K562 (cell line): ENCODE data around the gene ATXN2L. TPM values are rescaled to one million over a fixed set of nuclear protein-coding genes. Genes with fewer than 3 reads are reported as not detected.

ENCODE experiments used
- ATAC-seq: fragments of 200-7000 bp; cut with Tn5 transposase; 3 replicates; pipeline ENCODE4 v1.9.1; 2020; ENCODE audit warnings: moderate library complexity
- BruUV-seq: library from RNA; stranded (reverse); fragments of 400-500 nt; replicated peaks from 2 replicates; lab custom pipeline; 2021; lab: Mats Ljungman, UMichigan
- CTCF ChIA-PET: fragments of 300-600 bp; formaldehyde crosslinking; extraction: SDS; loops from one replicate; lab custom pipeline; 2021; ENCODE audit warnings: low intra/inter-chr PET ratio; lab: Yijun Ruan, JAX
- POLR2A ChIA-PET: fragments of 300-600, 350-650 bp; sonication (Branson Sonifier 250); formaldehyde crosslinking; extraction: SDS; loops from one replicate; lab custom pipeline; 2021; ENCODE audit warnings: antibody characterized with exemption, inconsistent platforms; lab: Yijun Ruan, JAX
- DNase-seq, 4 experiments: peaks; one replicate each; pipeline versions ENCODE4 v3.0.0 to v3.0.0-alpha.2; 2011 to 2018; ENCODE audit warnings: low spot score in 3 of 4, mixed read lengths in 3 of 4; ENCODE audit errors: extremely low read depth in 1 of 4
- FAIRE-seq: peaks from 2 replicates; lab custom pipeline; 2011; peaks lifted over from hg19 to GRCh38; lab: Jason Lieb, UNC
- H2AFZ ChIP-seq: 2 replicates; pipeline ENCODE4 v1.6.0; 2011; ENCODE audit warnings: low read depth, low read length, control low read depth, inconsistent platforms
- H3K27ac ChIP-seq: fragments of 200-600 bp; 3 replicates; pipeline ENCODE4 v1.8.0; 2011; ENCODE audit warnings: low read depth, mild to moderate bottlenecking, control low read depth, inconsistent platforms, low read length, moderate library complexity, mixed read lengths; ENCODE audit errors: extremely low read depth
- H3K27me3 ChIP-seq, 2 experiments: fragments of 300-600 bp in 1 of 2; 2 replicates in 1 of 2; 3 replicates in 1 of 2; pipeline versions ENCODE4 v1.6.0 to v1.8.0; 2011; ENCODE audit warnings: inconsistent platforms in 2 of 2, low read length in 2 of 2, mild to moderate bottlenecking in 1 of 2, mixed read lengths in 1 of 2, moderate library complexity in 1 of 2; ENCODE audit not compliant: control insufficient read depth in 2 of 2, insufficient read depth in 2 of 2
- H3K36me3 ChIP-seq: fragments of 300-600 bp; 3 replicates; pipeline ENCODE4 v1.8.0; 2011; ENCODE audit warnings: mild to moderate bottlenecking, low read length, inconsistent platforms; ENCODE audit not compliant: control insufficient read depth, insufficient read depth
- H3K4me1 ChIP-seq, 2 experiments: fragments of 200-600 bp in 1 of 2; replicated peaks in 1 of 2; 2 replicates in 1 of 2; 3 replicates in 1 of 2; pipeline versions ENCODE4 v1.5.1 to v1.8.0; 2011; ENCODE audit warnings: inconsistent platforms in 2 of 2, low read length in 2 of 2, mild to moderate bottlenecking in 1 of 2, mixed read lengths in 1 of 2, moderate library complexity in 1 of 2; ENCODE audit not compliant: control insufficient read depth in 2 of 2, insufficient read depth in 2 of 2
- H3K4me2 ChIP-seq: 2 replicates; pipeline ENCODE4 v1.6.1; 2011; ENCODE audit warnings: low read length, control low read depth, inconsistent platforms, mixed read lengths; ENCODE audit not compliant: insufficient read depth
- H3K4me3 ChIP-seq: fragments of 200-600 bp; sonication (generic), shearing (Covaris generic); 2 replicates; pipeline ENCODE4 v1.5.1; 2016; ENCODE audit warnings: control low read depth, inconsistent platforms
- H3K79me2 ChIP-seq: fragments of 200-600 bp; 3 replicates; pipeline ENCODE4 v1.8.0; 2011; ENCODE audit warnings: low read length, inconsistent platforms; ENCODE audit not compliant: control insufficient read depth, insufficient read depth
- H3K9ac ChIP-seq, 2 experiments: 2 replicates each; pipeline versions ENCODE4 v1.6.0 to v1.6.1; 2011; ENCODE audit warnings: low read depth in 2 of 2, low read length in 2 of 2, control low read depth in 1 of 2, inconsistent platforms in 1 of 2, mild to moderate bottlenecking in 1 of 2, mixed read lengths in 1 of 2; ENCODE audit not compliant: insufficient read depth in 1 of 2
- H3K9me1 ChIP-seq: one replicate; pipeline ENCODE4 v1.6.0; 2011; ENCODE audit warnings: inconsistent platforms, mild to moderate bottlenecking, low read length, moderate library complexity; ENCODE audit not compliant: control insufficient read depth, insufficient read depth
- H3K9me3 ChIP-seq: replicated peaks from 2 replicates; pipeline ENCODE4 v1.5.1; 2011; ENCODE audit warnings: low read depth, low read length, inconsistent platforms; ENCODE audit not compliant: control insufficient read depth, insufficient read depth
- H4K20me1 ChIP-seq: replicated peaks from 2 replicates; pipeline ENCODE4 v1.6.1; 2011; ENCODE audit warnings: low read length, inconsistent platforms, mixed read lengths; ENCODE audit not compliant: control insufficient read depth, insufficient read depth
- BCOR ChIP-seq: fragments of 450-650 bp; IDR thresholded peaks from 2 replicates; pipeline ENCODE4 v1.6.1; 2016
- EGR1 ChIP-seq: fragments of 450-650 bp; conservative IDR thresholded peaks from 2 replicates; pipeline ENCODE4 v1.6.1; 2017; ENCODE audit warnings: mild to moderate bottlenecking
- ETV1 ChIP-seq: fragments of 450-650 bp; conservative IDR thresholded peaks from 2 replicates; pipeline ENCODE4 v1.6.1; 2016; ENCODE audit warnings: missing genetic modification characterization, control low read depth, low read depth, missing compliant biosample characterization
- PTBP1 ChIP-seq: fragments of 200-400 bp; formaldehyde crosslinking; IDR thresholded peaks from 2 replicates; pipeline ENCODE4 v1.6.1; 2017; ENCODE audit warnings: low read depth, low read length
- RAD21 ChIP-seq, 2 experiments: fragments of 250-450 bp in 1 of 2; fragments of 450-650 bp in 1 of 2; sonication (Bioruptor Pico) in 1 of 2; formaldehyde crosslinking in 1 of 2; IDR thresholded peaks in 1 of 2; conservative IDR thresholded peaks in 1 of 2; 2 replicates each; pipeline versions ENCODE4 v1.4.0 to v1.8.0; 2020 to 2022; ENCODE audit warnings: mild to moderate bottlenecking in 2 of 2, moderate library complexity in 1 of 2
- RBFOX2 ChIP-seq: fragments of 200-400 bp; formaldehyde crosslinking; IDR thresholded peaks from 2 replicates; pipeline ENCODE4 v1.6.1; 2017; ENCODE audit warnings: low read depth, mild to moderate bottlenecking, low read length, moderate library complexity
- SMARCA5 ChIP-seq: fragments of 450-650 bp; IDR thresholded peaks from 2 replicates; pipeline ENCODE4 v1.6.1; 2016
- ZNF431 ChIP-seq: sonication (generic); formaldehyde crosslinking; IDR thresholded peaks from 2 replicates; pipeline ENCODE4 v1.8.0; 2022; ENCODE audit warnings: mild to moderate bottlenecking, missing genetic modification reagents
- WGBS: fragments of 100-300 bp; shearing (Covaris generic); methylation state at CpG from one replicate; pipeline ENCODE4 v1.1.6; 2016; ENCODE audit warnings: low coverage, mixed read lengths; ENCODE audit not compliant: insufficient coverage; ENCODE audit errors: missing lambda C conversion rate; 5-methylcytosine and 5-hydroxymethylcytosine counted together
- in situ Hi-C: fragments of 300-500 bp; cut with MboI; formaldehyde crosslinking; loops from 4 replicates; pipeline ENCODE4 v1.15.0; 2018; ENCODE audit warnings: inconsistent platforms, mixed read lengths
- intact Hi-C: fragments of 100-400 bp; cut with micrococcal nuclease; formaldehyde crosslinking; loops from 2 replicates; pipeline ENCODE4 v1.14.2; 2022
- polyA plus RNA-seq, 8 experiments: library from polyadenylated mRNA; depleted of rRNA in 4 of 8; stranded (reverse) in 5 of 8; unstranded in 3 of 8; fragments of >200 nt; fragmentation: Nextera tagmentation in 2 of 8; fragmentation: Illumina TruSeq in 1 of 8; extraction: Ambion mirVana in 2 of 8; extraction: Trizol in 1 of 8; gene quantifications; 2 replicates each; pipeline versions ENCODE4 v1.2.1 to v1.2.3, GENCODE V29; 2011 to 2014; ENCODE audit warnings: inconsistent platforms in 1 of 8, missing spikeins in 1 of 8
- total RNA-seq, 7 experiments: library from RNA; depleted of rRNA in 6 of 7; stranded (reverse); fragments of >200 nt in 6 of 7; fragmentation: Illumina TruSeq in 2 of 7; extraction: Trizol in 2 of 7; gene quantifications; 2 replicates each; pipeline versions ENCODE4 v1.2.1 to v1.2.3, GENCODE V29; 2011 to 2021; ENCODE audit warnings: low replicate concordance in 1 of 7
- TF ChIP-seq, protein P1 (sequence below), 3 experiments: IDR thresholded peaks in 2 of 3; conservative IDR thresholded peaks in 1 of 3; 2 replicates each; pipeline ENCODE4 v1.5.1; 2011 to 2012; ENCODE audit warnings: low read length in 3 of 3, mild to moderate bottlenecking in 3 of 3, control low read depth in 2 of 3, improper control_type of control experiment in 1 of 3, inconsistent platforms in 1 of 3, low read depth in 1 of 3, mixed read lengths in 1 of 3, moderate library complexity in 1 of 3; ENCODE audit not compliant: insufficient read depth in 2 of 3
- TF ChIP-seq, protein P2 (sequence below): fragments of 450-650 bp; IDR thresholded peaks from 2 replicates; pipeline ENCODE4 v1.6.1; 2016; ENCODE audit warnings: borderline replicate concordance
- TF ChIP-seq, protein P3 (sequence below): fragments of 450-650 bp; IDR thresholded peaks from 2 replicates; pipeline ENCODE4 v1.6.1; 2018; ENCODE audit not compliant: partially characterized antibody

ATXN2L gene
- total and polyA plus RNA-seq, 9 of the 15 experiments (the other 6 are each of a cell fraction or from before 2014, with no cell fraction given), result 3.8 to 280 (median 37.2) TPM

DNA sequence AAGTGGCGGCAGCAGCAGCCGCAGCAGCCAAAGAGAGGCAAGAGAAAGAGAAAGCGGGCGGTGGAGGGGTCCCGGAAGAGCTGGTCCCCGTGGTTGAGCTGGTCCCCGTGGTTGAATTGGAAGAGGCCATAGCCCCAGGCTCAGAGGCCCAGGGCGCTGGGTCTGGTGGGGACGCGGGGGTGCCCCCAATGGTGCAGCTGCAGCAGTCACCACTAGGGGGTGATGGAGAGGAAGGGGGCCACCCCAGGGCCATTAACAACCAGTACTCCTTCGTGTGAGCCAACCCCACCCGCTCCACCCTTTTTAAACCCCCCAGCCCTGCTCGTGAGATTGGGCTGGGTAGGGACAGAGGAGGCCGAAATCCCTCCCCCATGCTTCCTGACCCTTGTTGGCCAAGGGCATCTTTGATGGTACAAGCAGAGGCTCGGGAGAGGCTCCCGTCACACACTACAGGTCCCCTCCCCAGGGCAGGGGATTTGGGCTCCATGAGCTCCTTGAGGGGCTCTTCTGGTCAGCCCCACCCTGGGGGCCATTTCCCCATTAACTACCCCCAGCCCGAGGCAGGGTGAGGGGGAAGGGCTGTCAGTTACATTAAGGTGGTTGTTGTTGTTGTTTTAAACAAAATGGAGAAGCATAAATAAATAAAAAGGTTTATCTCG is 50.9 kb downstream of the ATXN2L start:
- Histone ChIP-seq H3K27ac (no peak overlapping the region), H3K79me2 (0 out of 3 replicates have a peak, but pooled peaks cover under 1% of the 10 kb centered on the region), H3K4me3 (no peak overlapping the region), H3K9ac (no peak overlapping the region; a peak in 1 of 4 replicates), H3K4me2 (no peak overlapping the region), H3K36me3 (peaks cover 59% of the 10 kb centered on the region; the same call in 2 of the 3 replicates), H3K4me1 (peaks cover under 1 to 52% of the 10 kb centered on the region in 2 experiments; a peak in 4 of 5 replicates), H3K9me3 (no peaks in the 10 kb centered on the region), H3K27me3 (no peaks in the 10 kb centered on the region; a peak in 1 of 5 replicates), H4K20me1 (no peaks in the 10 kb centered on the region), H3K9me1 (no peaks in the 10 kb centered on the region), H2AFZ (no peak overlapping the region)
- FAIRE-seq, result peak; percentile 6
- ATAC-seq, result peak; percentile 92
- ChIA-PET POLR2A (interaction anchor here (0.7 to 6.9 kb wide), 2 partner anchors 10 to 20 kb away, joined by 3 to 58 read pairs; partner anchors contain the start of gene SH2B1), CTCF (interaction anchor here (1.4 kb wide), 1 partner anchor 72 kb away, joined by 10 read pairs; no protein-coding TSS in a partner anchor)
- intact Hi-C loops (loop anchor here (5.0 kb wide), 1 partner anchor 74 kb away; no protein-coding TSS in a partner anchor), in situ Hi-C loops (no loop called here)
- BruUV-seq, result TSS peak; percentile 45
- 64% methylated on average over 15 of the region's 18 CpGs for WGBS
- DNase-seq, result peak; percentile 63 to 85 (median 80)
- TF ChIP-seq EGR1 (0 out of 2 replicates have a peak, but pooled peaks have one; percentile 14), PTBP1 (no peak), ZNF431 (CRISPR knock-in tag) (no peak), ETV1 (tag) (no peak), RBFOX2 (peak; percentile 24; the same call in 1 of the 2 replicates), SMARCA5 (no peak), RAD21 (CRISPR knock-in tag; conservative IDR thresholded peaks at IDR 0.05 in 1 of 2, IDR thresholded peaks at IDR 0.05 in 1 of 2) (peak; percentile 42 to 59), BCOR (no peak)
- TF ChIP-seq, protein P1, sequence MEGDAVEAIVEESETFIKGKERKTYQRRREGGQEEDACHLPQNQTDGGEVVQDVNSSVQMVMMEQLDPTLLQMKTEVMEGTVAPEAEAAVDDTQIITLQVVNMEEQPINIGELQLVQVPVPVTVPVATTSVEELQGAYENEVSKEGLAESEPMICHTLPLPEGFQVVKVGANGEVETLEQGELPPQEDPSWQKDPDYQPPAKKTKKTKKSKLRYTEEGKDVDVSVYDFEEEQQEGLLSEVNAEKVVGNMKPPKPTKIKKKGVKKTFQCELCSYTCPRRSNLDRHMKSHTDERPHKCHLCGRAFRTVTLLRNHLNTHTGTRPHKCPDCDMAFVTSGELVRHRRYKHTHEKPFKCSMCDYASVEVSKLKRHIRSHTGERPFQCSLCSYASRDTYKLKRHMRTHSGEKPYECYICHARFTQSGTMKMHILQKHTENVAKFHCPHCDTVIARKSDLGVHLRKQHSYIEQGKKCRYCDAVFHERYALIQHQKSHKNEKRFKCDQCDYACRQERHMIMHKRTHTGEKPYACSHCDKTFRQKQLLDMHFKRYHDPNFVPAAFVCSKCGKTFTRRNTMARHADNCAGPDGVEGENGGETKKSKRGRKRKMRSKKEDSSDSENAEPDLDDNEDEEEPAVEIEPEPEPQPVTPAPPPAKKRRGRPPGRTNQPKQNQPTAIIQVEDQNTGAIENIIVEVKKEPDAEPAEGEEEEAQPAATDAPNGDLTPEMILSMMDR (IDR thresholded peaks at IDR 0.05 in 2 of 3, conservative IDR thresholded peaks at IDR 0.05 in 1 of 3; ENCODE audit: insufficient read depth in 2 of 3, low read depth in 1 of 3, low read length in 3 of 3), result peak; percentile 84 to 87 (median 86)
- TF ChIP-seq, protein P2, sequence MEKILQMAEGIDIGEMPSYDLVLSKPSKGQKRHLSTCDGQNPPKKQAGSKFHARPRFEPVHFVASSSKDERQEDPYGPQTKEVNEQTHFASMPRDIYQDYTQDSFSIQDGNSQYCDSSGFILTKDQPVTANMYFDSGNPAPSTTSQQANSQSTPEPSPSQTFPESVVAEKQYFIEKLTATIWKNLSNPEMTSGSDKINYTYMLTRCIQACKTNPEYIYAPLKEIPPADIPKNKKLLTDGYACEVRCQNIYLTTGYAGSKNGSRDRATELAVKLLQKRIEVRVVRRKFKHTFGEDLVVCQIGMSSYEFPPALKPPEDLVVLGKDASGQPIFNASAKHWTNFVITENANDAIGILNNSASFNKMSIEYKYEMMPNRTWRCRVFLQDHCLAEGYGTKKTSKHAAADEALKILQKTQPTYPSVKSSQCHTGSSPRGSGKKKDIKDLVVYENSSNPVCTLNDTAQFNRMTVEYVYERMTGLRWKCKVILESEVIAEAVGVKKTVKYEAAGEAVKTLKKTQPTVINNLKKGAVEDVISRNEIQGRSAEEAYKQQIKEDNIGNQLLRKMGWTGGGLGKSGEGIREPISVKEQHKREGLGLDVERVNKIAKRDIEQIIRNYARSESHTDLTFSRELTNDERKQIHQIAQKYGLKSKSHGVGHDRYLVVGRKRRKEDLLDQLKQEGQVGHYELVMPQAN, result no peak
- TF ChIP-seq, protein P3, sequence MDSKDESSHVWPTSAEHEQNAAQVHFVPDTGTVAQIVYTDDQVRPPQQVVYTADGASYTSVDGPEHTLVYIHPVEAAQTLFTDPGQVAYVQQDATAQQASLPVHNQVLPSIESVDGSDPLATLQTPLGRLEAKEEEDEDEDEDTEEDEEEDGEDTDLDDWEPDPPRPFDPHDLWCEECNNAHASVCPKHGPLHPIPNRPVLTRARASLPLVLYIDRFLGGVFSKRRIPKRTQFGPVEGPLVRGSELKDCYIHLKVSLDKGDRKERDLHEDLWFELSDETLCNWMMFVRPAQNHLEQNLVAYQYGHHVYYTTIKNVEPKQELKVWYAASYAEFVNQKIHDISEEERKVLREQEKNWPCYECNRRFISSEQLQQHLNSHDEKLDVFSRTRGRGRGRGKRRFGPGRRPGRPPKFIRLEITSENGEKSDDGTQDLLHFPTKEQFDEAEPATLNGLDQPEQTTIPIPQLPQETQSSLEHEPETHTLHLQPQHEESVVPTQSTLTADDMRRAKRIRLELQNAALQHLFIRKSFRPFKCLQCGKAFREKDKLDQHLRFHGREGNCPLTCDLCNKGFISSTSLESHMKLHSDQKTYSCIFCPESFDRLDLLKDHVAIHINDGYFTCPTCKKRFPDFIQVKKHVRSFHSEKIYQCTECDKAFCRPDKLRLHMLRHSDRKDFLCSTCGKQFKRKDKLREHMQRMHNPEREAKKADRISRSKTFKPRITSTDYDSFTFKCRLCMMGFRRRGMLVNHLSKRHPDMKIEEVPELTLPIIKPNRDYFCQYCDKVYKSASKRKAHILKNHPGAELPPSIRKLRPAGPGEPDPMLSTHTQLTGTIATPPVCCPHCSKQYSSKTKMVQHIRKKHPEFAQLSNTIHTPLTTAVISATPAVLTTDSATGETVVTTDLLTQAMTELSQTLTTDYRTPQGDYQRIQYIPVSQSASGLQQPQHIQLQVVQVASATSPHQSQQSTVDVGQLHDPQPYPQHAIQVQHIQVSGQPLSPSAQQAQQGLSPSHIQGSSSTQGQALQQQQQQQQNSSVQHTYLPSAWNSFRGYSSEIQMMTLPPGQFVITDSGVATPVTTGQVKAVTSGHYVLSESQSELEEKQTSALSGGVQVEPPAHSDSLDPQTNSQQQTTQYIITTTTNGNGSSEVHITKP, result peak; percentile 57
